Tracheal epithelial cell (primary cell): ENCODE results near the gene SETD2. TPM values are rescaled to one million over a fixed set of nuclear protein-coding genes. Genes with fewer than 3 reads are reported as not detected.

ENCODE experiments used
- total RNA-seq: library from RNA; depleted of rRNA; stranded (reverse); fragments of >200 nt; gene quantifications from 2 replicates; pipeline ENCODE4 v1.2.1, GENCODE V29; 2014

Gene SETD2, protein sequence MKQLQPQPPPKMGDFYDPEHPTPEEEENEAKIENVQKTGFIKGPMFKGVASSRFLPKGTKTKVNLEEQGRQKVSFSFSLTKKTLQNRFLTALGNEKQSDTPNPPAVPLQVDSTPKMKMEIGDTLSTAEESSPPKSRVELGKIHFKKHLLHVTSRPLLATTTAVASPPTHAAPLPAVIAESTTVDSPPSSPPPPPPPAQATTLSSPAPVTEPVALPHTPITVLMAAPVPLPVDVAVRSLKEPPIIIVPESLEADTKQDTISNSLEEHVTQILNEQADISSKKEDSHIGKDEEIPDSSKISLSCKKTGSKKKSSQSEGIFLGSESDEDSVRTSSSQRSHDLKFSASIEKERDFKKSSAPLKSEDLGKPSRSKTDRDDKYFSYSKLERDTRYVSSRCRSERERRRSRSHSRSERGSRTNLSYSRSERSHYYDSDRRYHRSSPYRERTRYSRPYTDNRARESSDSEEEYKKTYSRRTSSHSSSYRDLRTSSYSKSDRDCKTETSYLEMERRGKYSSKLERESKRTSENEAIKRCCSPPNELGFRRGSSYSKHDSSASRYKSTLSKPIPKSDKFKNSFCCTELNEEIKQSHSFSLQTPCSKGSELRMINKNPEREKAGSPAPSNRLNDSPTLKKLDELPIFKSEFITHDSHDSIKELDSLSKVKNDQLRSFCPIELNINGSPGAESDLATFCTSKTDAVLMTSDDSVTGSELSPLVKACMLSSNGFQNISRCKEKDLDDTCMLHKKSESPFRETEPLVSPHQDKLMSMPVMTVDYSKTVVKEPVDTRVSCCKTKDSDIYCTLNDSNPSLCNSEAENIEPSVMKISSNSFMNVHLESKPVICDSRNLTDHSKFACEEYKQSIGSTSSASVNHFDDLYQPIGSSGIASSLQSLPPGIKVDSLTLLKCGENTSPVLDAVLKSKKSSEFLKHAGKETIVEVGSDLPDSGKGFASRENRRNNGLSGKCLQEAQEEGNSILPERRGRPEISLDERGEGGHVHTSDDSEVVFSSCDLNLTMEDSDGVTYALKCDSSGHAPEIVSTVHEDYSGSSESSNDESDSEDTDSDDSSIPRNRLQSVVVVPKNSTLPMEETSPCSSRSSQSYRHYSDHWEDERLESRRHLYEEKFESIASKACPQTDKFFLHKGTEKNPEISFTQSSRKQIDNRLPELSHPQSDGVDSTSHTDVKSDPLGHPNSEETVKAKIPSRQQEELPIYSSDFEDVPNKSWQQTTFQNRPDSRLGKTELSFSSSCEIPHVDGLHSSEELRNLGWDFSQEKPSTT (N-terminal part only)
- total RNA-seq, result 22.7 and 24.1 TPM in 2 replicates

DNA sequence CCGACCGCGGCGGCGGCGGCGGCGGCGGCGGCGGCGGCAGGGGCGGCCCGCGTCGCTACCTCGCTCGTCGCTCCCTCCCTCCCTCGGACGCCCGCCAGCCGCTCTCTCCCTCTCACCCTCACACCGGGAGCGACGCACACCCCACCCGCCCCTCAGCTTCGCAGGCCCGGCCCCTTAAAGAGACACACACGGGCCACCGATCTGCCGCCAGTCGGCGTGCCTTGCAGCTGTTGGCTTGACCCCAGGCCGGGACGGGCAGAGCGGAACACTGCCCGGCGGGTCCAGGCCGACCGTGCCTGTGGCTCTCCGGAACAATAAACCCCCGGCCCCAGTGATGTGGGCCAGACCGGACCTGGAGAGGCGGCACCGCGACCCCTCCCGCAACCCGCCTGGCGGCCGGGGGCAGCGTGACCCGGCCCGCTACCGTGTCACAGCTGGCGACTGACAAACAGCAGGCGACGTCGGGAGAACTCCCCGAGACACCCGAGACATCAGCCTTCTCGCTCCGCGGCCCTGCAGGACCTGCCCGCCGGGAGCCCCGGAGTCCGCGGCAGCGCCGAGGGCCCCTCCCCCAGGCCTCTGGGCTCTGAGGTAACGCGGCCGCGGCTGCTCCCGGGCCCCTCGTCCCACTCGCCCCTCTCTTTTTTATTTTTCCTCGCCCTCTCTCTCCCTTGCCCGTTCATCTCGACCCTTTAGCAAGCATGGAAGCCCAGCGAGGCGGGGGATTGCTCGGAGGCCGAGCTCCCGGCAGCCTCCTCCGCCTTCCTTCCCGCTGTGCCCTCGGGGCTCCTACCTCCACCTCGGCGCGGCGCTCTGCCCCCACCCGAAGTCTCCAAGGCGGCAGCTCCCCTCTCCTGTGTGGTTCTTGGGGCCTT lies at the start of gene SETD2:
TSS of gene SETD2 (minus strand) at position 107 of the 875 bp plus-strand sequence. CDS start 189 bp downstream, outside the sequence.

DNA sequence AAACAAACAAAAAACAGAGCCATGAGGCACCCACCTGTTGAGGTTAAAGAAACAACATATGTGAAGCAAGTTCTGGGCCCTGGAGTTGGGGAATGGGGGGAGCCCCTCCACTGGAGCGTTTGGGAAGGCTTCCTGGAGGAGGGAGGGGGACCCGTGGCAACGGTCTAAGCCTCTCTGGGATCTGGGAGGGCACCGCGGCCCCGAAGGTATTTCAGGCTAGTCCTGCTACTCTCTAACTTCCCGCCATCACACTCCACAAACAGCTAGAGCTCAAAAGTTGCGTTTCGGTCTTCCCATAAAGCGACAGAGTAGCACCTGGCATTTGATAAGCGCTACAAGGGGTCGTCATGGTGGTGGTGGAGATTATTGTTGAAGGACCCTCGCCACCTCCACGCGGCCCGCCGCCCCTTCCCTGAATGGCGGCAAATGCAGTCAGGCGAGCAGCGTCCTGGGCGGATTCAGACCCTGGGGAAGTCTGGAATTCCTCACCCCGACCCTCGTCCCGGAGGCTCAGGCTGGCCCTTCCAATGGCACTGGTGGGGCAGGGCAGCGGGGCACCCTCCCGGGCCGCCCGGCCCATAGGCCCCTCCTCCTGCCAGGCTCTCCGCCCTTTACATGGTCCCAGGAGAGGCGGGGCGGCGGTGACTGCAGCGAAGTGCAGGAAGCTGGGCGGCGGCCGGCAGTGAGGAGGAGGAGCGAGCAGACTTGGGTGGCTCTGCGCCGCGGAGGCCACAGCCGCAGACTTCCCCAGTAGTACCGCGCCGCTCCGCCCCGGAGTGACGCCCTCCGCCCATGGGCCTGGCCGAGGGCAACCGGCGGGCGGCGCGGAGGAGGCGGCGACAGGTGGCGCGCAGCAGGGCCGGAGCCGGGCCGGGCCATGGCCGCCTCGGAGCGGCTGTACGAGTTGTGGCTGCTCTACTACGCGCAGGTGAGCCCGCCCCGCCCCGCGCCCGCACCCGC lies 184.6 kb downstream of the SETD2 start, which contains the start of gene NBEAL2:
TSS of gene NBEAL2 (plus strand) at position 682 of the 960 bp plus-strand sequence. CDS start at position 878, 196 bp downstream.

DNA sequence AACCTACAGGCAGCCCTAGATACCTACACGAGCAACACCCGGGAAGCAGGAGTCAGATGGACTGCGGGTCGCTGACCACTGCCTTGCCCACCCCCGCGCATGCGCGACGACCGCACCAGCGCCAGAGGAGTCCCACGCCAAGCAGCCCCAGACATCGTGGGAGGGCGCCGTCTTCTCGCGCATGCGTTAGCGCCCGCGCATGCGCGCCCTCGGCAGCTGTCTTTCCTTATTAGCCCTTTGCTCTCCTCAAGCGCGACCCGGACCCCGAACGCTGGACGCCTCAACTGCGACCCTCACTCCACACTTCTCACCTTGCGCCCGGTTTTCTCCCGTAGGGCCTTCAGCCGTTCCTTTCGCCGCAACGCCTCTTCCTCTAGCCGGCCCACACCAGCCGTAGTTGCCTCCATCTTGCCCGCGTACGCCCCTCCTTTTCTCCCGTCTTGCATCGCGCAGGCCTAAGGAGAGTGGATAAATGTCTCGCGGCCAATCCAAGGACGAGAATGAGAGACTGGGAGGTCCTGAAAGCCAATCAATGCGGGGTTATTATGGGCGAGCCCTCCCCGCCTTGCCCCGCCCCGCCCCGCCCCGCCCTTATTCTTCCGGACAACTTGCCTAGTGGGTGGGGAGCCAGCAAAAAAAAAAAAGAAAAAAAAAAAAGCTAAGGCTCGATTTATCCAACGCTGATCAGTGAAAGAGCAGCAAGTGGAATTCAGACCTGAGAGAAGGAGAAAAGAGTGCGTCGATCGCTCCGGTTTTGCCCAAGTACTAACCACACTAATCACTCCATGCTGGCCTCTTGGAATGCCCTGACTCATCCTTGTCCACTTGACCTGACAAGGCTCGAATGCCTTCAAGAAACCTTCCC lies 187.4 kb downstream of the SETD2 start, which contains the start of gene CCDC12:
TSS of gene CCDC12 (minus strand) at position 420 of the 865 bp plus-strand sequence. CDS start at position 407, 13 bp downstream.

Other genes with a start within 250 kb of the SETD2 start
- 20.2 and 24.1 TPM in 2 replicates for gene CCDC12, start 187.4 kb downstream of the SETD2 start, total RNA-seq
- gene NBEAL2, start 184.4 kb downstream of the SETD2 start, total RNA-seq, result 30.1 and 33.7 TPM in 2 replicates
- gene KIF9, start 118.7 kb upstream of the SETD2 start, total RNA-seq, result 1.3 and 6.0 TPM in 2 replicates
- 17.9 and 27.2 TPM in 2 replicates for gene KLHL18, start 118.8 kb upstream of the SETD2 start, total RNA-seq
- 14.9 and 16.8 TPM in 2 replicates for gene PTPN23, start 216.9 kb upstream of the SETD2 start, total RNA-seq